ENCODE data around the gene PRAME.
"Not testable (repeated sequence)": the region's sequence is repeated elsewhere in the genome, so short reads cannot be mapped to it uniquely, and the experiment has no call there.

PRAME gene

DNA sequence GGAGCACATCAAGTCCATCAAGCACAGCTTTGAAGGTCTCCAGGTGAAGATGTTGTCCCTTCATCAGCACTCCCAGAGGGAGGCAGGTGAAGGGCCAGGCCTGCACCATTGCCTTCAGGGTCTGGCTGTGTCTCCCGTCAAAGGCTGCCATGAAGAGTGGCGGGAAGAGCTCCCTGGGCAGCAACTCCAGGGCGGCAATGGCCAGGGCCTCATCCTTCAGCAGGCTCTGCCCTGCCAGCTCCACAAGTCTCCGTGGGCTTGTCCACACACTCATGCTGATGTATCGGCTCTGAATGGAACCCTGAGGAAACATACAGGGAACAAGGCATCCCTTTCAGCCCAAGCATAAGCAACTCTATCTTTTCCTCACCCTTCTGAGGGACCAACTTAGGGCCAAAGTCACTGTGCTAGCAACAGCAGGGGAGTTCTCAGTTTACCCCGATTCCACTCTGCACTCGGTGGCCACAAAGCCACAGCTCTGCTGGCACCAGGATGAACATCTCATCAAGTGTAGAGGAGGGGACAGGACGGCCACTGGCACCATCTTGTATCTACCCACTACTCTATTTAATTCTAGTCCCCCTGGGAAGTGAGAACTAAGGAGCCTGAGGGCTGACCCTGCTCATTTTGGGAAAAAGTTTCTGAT lies 8.2 kb downstream of the PRAME start:
- no peak for DNase-seq

DNA sequence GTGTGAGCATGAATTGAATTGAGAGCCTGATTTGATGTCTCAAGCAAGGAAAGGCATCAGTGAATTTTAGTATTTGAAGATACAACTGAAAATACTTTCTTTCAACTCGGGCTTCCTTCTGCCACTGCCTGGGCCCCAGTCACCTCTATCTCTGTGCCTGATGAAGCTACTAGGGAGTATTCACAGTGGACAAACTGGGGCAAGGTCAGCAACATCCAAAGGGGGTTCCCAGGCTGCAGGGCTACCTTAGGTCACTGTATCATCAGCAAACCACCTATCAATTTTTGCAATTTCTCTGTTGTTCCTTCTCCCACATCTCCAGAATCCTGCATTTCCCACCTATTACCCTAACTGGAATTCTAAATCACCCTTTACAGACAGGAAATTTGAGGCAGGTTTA lies 10.2 kb downstream of the PRAME start:
- no peak for DNase-seq

DNA sequence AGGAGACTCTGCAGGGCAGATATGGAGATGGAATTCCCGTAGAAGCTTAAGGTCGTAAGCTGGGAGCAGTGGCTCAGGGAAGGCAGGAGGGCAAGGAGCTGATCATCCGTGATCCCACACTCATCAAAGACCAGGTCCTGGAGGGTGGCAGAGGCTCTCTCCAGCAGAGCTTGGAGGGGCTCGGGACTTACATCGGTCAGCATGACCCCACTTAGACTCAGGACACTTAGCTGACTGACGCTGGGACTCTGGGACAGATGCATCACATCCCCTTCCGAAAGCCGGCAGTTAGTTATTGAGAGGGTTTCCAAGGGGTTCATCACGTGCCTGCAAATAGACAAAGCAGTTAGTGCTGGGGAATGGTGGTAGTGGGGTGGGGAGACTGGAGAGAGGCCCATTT lies 10.7 kb downstream of the PRAME start:
- DNase-seq: no peak

DNA sequence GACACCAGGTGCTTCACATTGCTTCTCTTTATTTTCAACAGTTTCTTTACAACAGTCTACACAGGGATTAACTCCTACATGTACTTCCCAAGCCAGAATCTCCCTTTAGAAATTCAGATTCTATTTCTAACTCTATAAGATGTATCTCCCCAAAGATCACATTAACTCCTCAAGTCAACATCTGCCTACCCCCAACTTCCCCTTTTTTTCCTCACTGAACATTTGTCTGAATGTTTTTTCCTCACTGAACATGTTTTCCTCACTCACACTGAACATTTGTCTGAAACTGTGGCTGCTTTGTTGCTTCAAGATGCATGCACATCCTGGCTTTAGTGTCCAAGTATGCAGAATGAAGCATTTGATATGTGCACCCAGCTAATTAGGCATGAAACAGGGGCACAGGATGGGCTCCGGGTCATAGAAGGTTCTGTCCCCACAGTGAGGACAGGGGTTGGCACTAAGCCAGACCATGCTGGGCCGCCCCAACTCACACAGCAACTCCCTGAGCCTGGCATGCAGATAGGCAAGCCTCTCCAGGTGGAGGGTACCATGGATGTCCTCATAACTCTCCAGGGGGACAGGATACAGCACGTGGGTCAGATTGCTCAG lies 11.3 kb downstream of the PRAME start:
- no peak for DNase-seq

DNA sequence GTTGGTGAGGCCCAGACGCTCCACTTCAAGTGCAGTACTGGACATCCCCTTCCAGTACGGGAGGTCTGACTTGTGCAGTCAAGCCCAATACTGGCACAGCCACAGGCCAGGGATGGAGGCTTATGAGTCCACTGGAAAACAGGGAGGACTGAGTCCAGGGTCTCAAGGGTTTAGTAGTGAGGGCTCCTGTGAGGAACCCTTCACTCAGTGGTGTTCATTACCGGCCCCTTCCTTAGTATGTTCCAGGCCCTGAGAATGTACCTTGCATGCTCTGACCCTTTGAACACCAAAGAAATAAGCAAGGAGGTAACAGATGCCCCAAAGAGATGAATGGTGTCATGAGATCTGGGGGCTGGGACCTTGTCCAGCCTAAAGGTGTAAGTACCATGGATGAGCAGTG lies 11.8 kb downstream of the PRAME start:
- no peak for DNase-seq

DNA sequence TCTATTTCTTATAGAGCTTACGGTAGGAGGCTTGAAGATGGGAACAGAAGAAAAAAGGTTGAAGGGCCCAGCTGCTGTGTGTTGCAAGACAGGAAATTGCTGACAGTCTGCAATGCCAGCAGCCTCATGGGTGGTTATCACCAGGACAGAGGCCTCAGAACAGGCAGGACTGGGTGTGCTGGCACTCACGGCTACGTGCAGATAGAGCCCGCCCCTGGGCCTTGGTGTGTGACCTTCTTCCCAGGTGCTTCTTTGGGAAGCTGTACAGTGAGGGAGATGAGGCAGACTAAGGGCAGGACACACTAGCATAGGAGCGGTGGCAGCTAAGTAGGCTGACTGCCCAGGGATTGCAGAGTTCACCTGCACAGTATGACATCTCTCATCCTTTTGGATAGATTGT lies 12.6 kb downstream of the PRAME start:
- DNase-seq: no peak

DNA sequence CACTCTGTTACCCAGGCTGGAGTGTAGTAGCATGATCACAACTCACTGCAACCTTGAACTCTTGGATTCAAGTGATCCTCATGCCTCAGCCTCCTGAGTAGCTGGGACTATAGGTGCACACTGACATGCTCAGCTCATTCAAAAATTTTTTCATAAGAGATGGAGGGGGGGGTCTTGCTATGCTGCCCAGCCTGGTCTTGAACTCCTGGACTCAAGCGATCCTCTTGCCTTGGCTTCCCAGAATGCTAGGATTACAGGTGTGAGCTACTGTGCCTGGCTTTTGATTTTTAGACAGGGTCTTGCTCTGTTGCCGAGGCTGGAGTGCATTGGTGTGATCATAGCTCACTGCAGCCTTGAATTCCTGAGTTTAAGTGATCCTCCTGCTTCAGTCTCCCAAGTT lies 14.0 kb downstream of the PRAME start:
- DNase-seq: no peak

DNA sequence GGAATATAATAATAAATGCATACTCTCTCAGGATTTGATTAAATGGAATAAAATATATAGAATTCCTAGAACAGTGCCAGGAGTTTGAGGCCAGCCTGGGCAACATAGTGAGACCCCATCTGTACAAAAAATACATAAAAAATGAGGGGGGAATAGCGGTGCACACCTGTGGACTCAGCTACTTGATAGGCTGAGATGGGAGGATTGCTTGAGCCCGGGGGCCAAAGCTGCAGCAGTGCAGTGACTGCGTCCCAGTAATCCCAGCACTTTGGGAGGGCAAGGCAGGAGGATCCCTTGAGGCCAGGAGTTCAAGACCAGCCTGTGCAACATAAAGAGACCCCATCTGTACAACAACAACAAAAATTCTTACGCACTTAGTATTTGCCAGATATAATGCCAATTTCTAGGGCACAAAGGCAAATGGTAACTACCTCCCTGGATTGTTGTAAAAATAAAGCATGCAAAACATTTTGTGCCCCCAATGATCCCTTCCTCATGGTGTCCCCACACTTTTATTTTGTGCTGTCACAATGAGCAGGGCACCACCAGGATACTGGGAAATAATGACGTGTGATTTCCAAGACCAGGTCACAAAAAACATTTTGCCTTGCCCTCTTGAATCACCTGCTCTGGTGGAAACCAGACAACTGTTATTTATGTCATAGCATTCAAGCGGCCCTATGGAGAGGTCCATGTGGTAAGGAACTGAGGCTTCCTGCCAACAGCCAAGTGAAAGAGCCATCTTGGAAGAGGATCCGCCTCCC lies 20.7 kb downstream of the PRAME start:
- DNase-seq: no peak

DNA sequence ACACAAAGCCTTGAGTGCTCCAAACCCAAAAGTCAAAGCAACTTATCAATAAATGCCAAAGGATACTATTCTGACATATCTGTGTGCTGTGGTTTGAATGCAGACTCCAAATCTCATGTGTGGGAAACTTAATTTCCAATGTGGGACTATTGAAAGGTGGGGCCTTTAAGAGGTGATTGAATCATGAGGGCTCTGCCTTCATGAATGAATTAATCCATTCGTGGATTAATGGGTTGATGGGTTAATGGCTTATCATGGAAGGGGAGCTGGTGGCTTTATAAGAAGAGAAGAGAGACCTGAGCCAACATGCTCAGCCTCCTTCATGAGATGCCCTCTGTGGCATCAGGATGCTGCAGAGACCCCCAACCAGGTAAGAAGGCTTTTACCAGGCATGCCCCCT lies 22.1 kb downstream of the PRAME start:
- DNase-seq: no peak

DNA sequence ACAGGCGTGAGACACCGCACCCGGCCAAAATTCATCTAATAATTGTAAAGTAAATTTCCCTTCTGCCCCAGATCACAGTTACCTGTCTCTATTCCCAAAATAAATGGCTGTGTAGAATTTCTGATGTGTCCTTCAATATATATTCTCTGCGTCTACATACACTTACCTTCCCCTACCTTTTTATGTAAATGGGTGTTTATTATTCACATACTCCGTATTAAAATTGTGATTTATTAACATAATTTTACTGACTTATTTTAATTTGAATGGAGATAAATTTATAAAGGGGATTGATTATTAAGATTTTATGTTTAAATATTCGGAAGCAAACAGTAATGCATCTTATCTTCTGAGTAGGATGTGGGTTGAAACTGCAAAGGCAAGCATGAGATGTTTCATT lies 22.6 kb downstream of the PRAME start:
- no peak for DNase-seq

DNA sequence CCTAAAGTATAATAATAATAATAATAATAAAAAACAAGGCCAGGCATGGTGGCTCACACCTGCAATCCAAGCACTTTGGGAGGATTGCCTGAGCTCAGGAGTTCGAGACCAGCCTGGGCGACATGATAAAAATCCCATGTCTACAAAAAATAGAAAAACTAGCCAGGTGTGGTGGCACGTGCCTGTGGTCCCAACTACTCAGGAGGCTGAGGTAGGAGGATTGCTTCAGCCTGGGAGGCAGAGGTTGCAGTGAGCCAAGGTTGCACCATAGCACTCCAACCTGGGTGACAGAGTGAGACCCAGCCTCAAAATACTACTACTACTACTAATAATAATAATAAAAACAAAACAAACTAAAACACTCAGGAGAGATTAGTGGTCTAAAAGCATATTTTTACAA lies 23.4 kb downstream of the PRAME start:
- no peak for DNase-seq

DNA sequence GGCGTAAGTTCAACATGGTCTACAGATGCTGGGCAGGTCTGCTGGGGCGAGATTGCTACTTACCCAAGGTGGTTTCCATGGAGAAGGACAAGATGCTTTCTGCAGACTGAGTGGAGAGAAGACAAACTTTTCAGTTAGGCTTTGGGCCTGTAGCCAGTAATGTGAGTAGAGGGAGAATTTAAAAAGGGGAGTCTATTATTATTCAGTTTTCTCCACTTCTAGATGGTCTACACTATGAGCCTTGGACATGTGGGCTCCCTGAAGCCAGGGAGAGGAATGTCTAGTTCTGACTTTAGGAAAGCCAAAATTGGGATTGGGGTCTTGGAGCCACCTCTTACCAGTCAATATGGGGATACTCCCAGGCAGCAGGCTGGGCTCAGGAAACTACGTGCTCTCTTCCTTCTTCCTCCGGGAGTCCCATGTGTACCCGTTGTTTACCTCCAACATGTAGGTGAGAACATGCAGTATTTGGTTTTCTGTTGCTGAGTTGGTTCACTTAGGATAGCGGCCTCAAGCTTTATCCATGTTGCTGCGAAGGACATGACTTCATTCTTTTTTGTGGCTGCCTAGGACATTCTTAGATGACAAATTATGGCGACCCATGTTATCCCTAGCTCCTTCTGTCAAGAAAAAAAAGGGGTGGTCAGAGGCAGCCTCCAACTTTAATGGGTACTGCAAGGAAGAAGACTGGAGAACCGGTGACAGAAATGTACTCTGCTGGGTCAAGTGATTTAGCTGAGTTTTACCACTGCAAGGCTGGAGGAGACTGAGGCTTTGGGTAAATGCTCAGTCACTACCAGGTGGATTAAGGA lies 24.3 kb downstream of the PRAME start:
- no peak for DNase-seq

DNA sequence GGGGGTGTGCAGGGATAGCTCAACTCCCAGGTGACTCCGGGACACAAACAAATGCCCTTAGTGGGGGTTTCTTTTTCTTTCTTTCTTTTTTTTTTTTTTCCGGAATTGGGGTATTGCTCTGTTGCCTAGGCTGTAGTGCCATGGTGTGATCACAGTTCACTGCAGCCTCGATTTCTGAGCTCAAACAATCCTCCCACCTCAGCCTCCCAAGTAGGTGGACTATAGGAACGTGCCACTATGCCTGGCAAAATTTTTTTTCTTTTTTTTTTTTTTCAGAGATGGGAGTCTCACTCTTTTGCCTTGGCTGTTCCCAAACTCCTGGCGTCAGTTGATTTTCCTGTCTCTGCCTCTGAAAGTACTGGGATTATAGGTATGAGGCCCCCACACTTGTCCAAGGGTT lies 25.2 kb downstream of the PRAME start:
- DNase-seq: no peak

DNA sequence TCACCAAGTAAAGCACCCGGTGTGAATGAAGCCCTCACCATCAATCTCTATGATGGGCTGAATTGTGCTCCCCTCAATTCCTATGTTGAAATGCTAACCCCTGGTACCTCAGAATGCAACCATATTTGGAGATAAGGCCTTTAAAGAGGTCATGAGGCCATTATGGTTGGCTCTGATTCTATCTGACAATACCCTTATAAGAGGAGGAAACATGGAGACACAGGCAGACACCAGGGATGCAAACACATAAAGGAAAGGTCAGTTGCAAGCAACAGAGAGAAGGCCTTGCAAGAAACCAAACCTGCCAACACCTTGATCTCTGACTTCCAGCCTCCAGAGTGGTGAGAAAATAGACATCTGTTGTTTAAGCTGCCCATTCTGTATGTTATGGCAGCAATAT lies 25.6 kb downstream of the PRAME start:
- no peak for DNase-seq

DNA sequence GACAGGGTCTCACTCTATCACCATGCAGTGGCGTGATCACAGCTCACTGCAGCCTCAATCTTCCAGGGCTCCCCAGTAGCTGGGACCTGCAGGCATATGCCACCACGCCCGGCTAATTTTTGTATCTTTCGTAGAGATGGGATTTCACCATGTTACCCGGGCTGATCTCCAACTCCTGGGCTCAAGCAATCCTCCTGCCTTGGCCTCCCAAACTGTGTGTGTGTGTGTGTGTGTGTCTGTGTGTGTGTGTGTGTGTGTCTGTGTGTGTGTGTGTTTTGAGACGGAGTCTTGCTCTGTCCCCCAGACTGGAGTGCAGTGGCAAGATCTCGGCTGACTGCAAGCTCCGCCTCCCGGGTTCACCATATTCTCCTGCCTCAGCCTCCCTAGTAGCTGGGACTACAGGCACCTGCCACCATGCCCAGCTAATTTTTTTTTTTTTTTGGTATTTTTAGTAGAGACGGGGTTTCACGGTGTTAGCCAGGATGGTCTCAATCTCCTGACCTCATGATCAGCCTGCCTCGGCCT lies 26.5 kb downstream of the PRAME start:
- not testable (repeated sequence) for DNase-seq

DNA sequence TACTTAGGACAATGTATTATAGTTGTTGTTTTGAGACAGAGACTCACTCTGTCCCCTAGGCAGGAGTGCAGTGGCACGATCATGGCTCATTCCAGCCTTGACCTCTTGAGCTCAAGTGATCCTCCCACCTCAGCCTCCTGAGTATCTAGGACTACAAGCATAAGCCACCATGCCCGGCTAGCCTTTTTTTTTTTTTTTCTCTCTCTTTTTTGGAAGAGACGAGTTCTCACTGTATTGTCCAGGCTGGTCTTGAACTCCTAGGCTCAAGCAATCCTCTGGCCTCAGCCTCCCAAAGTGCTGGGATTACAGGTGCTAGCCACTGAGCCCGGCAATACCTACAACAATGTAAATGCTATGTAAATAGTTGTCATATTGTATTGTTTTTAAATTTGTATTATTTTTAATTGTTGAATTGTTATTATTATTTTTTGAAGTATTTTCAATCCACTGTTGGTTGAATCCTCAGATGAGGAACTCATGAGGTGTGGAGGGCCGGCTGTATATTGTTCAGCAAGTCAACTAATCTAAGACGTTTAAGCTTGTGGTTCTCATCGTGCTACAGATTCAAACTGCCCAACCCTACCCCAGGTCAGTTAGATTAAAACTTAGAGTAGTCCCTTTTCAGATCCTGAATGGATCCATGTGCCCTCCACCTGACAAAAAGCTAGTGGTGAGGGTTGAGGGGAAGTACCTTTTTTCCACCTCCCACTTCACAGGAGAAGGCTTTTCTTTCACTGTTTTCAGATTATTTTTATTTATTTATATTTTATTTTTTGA lies 27.1 kb downstream of the PRAME start:
- DNase-seq: no peak

DNA sequence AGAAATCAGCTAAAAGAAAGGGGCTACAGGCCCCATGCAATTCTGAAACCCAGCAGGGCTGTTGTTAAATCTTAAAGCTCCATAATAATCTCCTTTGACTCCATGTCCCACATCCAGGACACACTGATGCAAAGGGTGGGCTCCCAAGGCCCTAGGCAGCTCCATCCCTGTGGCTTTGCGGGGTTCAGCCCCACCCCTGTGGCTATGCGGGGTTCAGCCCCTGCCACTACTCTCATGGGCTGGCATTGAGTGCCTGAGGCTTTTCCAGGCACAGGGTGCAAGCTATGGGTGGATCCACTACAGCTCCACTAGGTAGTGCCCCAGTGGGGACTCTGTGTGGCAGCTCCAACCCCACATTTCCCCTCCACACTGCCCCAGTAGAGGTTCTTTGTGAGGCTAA lies 30.3 kb downstream of the PRAME start:
- no peak for DNase-seq

DNA sequence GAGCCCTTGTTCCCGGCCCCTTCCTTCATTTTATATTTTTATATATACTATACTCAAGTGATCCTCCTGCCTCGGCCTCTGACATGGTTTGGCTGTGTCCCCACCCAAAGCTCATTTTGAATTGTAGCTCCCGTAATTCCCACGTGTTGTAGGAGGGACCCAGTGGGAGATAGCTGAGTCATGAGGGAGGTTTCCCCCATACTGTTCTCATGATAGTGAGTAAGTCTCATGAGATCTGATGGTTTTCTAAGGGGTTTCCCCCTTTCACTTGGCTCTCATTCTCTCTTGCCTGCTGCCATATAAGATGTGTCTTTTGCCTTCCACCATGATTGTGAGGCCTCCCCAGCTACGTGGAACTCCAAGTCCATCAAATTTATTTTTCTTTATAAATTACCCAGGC lies 31.8 kb downstream of the PRAME start:
- DNase-seq: no peak

DNA sequence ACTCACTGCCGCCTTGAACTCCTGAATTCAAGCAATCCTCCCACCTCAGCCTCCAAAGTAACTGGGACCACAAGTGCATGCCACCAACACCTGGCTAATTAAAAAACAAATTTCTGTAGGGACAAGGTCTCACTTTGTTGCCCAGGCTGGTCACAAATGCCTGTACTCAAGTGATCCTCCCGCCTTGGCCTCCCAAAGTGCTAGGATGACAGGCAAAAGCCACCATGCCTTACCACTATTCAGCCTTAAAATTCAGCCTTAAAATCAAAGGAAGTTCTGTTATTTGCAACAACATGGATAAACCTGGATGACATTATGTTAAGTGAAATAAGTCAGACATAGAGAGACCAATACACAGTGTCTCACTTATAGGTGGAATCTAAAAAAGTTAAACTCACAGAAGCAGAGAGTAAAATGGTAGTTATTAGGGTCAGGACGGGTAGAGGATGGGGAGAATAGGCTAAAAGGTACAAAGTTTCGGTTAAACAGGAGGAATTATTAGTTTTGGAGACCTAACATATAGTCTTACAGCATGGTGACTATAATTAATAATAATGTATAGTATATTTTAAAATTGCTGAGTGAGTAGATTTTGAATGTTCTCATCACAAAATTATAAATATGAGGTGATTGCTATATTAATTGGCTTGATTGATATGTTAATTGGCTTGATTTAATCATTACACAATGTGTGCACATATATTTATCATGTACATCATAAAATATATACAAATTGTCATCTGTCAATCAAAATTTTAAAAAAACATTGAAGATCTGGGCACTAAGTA lies 32.7 kb downstream of the PRAME start:
- no peak for DNase-seq

DNA sequence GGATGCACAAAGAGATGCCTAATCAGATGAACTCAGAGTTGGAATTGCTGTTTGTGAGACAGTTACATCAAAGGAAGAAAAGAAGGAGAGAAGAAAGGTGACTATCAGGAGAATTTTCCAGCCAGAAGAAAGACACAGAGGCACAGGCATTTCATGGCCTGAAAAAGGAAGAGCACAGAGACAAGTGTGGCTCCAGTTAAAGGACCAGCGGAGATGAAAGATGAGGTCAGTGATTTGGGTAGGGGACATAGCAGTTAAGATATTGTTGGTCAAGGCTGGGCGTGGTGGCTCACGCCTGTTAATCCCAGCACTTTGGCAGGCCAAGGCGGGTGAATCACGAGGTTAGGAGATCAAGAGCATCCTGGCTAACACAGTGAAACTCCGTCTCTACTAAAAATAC lies 35.6 kb downstream of the PRAME start:
- no peak for DNase-seq

DNA sequence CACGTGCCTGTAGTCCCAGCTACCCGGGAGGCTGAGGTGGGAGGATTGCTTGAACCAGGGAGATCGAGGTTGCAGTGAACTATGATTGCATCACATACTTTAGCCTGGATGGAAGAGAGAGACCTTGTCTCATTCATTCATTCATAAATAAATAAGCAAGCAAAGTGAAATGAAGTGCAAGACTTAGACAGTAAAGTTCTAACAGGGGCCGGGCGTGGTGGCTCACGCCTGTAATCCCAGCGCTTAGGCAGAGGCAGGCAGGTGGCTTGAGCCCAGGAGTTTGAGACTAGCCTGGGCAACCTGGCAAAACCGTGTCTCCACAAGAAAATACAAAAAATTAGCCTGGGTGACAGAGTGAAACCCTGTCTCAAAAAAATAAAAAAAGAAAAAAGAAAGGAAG lies 37.4 kb downstream of the PRAME start:
- no peak for DNase-seq

Data from T-helper 1 cell (primary cell).